Measurements from ENCODE around the gene PHLDB3.
"Not testable (repeated sequence)": the region's sequence is repeated elsewhere in the genome, so short reads cannot be mapped to it uniquely, and the experiment has no call there.

PHLDB3 gene

GRCh38 chr19:43526884-43527859, 22.6 kb upstream of the PHLDB3 start, which contains the start of gene ETHE1:
Gene ETHE1, minus strand, starts transcription at chr19:43527201. Its CDS starts 24 bp downstream, at chr19:43527177.
- DNase-seq, result peak; percentile 21

- no peak for DNase-seq
These were observed 21.6 kb upstream of the PHLDB3 start for GRCh38 chr19:43525836-43526771.

GRCh38 chr19:43524922-43525835, 20.6 kb upstream of the PHLDB3 start:
- DNase-seq, result no peak

GRCh38 chr19:43523696-43524095, 19.1 kb upstream of the PHLDB3 start:
- not testable (repeated sequence) for DNase-seq

- no peak for DNase-seq
These were observed 18.4 kb upstream of the PHLDB3 start for GRCh38 chr19:43522929-43523328.

- peak; percentile 28 for DNase-seq
These were observed 15.0 kb upstream of the PHLDB3 start for GRCh38 chr19:43519436-43520088.

GRCh38 chr19:43518051-43518450, 13.5 kb upstream of the PHLDB3 start:
- DNase-seq, result no peak

GRCh38 chr19:43512399-43512798, 7.9 kb upstream of the PHLDB3 start:
- DNase-seq, result not testable (repeated sequence)

- DNase-seq, result no peak
These were observed 6.8 kb upstream of the PHLDB3 start for GRCh38 chr19:43511324-43511723.

GRCh38 chr19:43510713-43511112, 6.2 kb upstream of the PHLDB3 start:
- no peak for DNase-seq

- no peak for DNase-seq
These were observed 3.3 kb upstream of the PHLDB3 start for GRCh38 chr19:43507880-43508279.

GRCh38 chr19:43506629-43507028, 2.1 kb upstream of the PHLDB3 start:
- no peak for DNase-seq

GRCh38 chr19:43505941-43506340, 1.4 kb upstream of the PHLDB3 start:
- no peak for DNase-seq

GRCh38 chr19:43505186-43505456, 575 bp upstream of the PHLDB3 start:
- no peak for DNase-seq

- peak; percentile 67 for DNase-seq
These were observed 783 bp downstream of the PHLDB3 start for GRCh38 chr19:43503501-43504425.

- no peak for DNase-seq
These were observed 2.0 kb downstream of the PHLDB3 start for GRCh38 chr19:43502419-43502976.

- no peak for DNase-seq
These were observed 2.7 kb downstream of the PHLDB3 start for GRCh38 chr19:43501661-43502418.

GRCh38 chr19:43499042-43499441, 5.5 kb downstream of the PHLDB3 start:
- no peak for DNase-seq

- DNase-seq, result no peak
These were observed 6.2 kb downstream of the PHLDB3 start for GRCh38 chr19:43498233-43498842.

All from GOT3 (cell line).